ENCODE results near the gene RARA. TPM values are rescaled to one million over a fixed set of nuclear protein-coding genes. Genes with fewer than 3 reads are reported as not detected.

RARA gene
- total RNA-seq, 2 donors from 2014 or later: 22.7 to 27.6 TPM

DNA sequence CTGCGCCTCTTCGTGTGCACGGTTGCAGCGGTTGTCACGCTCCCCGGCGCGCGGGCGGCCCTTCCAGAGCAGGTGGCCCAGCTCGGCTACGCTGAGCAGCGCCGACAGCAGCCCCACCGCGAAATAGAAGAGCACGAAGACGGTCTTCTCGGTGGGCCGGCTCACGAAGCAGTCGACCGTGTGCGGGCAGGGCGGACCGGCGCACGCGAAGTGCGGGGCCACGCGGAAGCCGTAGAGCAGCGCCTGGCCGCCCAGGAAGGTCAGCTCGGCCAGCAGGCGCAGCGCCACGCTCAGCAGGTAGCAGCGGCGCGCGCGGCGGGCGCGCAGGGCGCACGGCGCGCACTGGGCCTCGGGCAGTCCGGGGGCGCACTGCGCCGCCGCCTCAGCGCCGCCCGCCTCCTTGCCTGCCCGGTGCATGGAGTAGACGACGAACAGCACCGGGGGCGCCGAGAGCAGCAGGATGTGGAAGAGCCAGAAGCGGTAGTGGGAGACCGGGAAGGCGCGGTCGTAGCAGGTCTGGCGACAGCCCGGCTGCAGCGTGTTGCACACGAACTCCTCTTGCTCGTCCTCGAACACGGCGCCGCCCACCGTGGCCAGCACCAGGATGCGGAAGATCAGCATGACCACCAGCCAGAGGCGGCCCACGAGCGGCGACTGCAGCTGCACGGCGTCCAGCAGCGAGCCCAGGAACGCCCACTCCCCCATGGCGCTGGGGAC lies 54.3 kb downstream of the RARA start:
- Histone ChIP-seq H3K9ac (ENCODE audit: extremely low read depth, low read length, poor library complexity, severe bottlenecking) (no peak overlapping the region), H3K36me3 (ENCODE audit: control insufficient read depth, insufficient read depth, low read length) (no peaks in the 10 kb centered on the region), H3K4me3 (ENCODE audit: low read length) (peak overlapping the region; percentile 68), H3K4me1 (ENCODE audit: control insufficient read depth, insufficient read depth, low read length) (no peaks in the 10 kb centered on the region), H3K27me3 (ENCODE audit: control insufficient read depth, insufficient read depth, low read length, poor library complexity, severe bottlenecking) (peaks cover 15% of the 10 kb centered on the region), H3K9me3 (ENCODE audit: control insufficient read depth, low read length) (no peaks in the 10 kb centered on the region), H3K27ac (ENCODE audit: low read depth, low read length) (no peak overlapping the region)
- Mint-ChIP-seq H3K27ac (no peak overlapping the region), H3K4me3 (peak overlapping the region; percentile 61), H3K36me3 (ENCODE audit: low read depth) (no peaks in the 10 kb centered on the region), H3K4me1 (peaks cover 8% of the 10 kb centered on the region), H3K27me3 (ENCODE audit: insufficient read depth) (peaks cover 49% of the 10 kb centered on the region), H3K9me3 (no peaks in the 10 kb centered on the region)
- peak; percentile 79 for DNase-seq
- no peak for TF ChIP-seq CTCF (conservative IDR thresholded peaks at IDR 0.05)
- 1 to 3% methylated on average over 60 to 91 of the region's 91 CpGs for WGBS, 2 experiments (ENCODE audit: insufficient coverage in 1 of 2, insufficient read length in 1 of 2)

DNA sequence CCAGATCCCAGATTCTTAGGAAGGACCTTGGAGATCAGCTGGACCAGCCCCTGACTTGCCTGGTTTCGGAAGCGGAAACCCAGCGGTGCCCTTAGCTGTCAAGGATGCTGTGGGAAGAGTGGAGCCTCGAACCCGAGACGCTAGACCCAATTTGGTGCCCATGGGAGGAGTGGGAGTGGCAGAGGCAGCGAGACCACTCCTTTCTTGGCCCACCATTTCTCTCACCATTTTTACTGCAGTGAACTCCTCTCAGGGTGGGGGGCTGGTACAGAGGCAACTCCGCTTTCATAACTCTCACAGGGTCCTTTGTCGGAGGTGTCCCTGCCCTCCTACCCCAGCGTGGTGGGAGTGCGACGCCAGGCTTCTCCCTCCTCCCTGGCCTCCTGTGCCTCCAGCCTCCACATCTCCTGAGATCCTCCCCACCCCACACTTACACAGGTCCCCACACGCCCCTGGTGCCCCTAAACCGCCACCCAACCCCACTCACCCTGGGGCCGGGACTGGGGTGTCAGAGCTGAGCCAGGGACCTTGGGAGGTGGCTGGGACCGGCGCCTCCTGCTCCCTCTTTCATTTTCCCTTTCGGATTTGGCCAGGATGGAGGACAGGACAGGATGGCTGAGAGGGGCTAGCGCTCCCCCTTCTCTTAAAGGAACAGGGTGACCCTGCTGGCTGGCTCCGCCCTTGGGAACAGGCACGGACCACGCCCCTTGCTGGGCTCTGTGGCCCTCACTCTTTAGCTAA lies 55.3 kb downstream of the RARA start, which contains the start of gene GJD3:
TSS of gene GJD3 (minus strand) at position 617 of the 741 bp plus-strand sequence. CDS start 922 bp downstream, outside the sequence.
- Mint-ChIP-seq H3K36me3 (ENCODE audit: low read depth) (no peaks in the 10 kb centered on the region), H3K4me3 (peak within 1 kb of the TSS; percentile 61), H3K9me3 (no peaks in the 10 kb centered on the region), H3K27me3 (ENCODE audit: insufficient read depth) (peaks cover 46% of the 10 kb centered on the region), H3K4me1 (peaks cover 8% of the 10 kb centered on the region), H3K27ac (no peak within 1 kb of the TSS)
- DNase-seq: peak; percentile 85
- H3K9ac ChIP-seq (ENCODE audit: extremely low read depth, low read length, poor library complexity, severe bottlenecking): no peak within 1 kb of the TSS
- peaks cover 15% of the 10 kb centered on the region for H3K27me3 ChIP-seq (ENCODE audit: control insufficient read depth, insufficient read depth, low read length, poor library complexity, severe bottlenecking)
- no peaks in the 10 kb centered on the region for H3K9me3 ChIP-seq (ENCODE audit: control insufficient read depth, low read length)
- H3K36me3 ChIP-seq (ENCODE audit: control insufficient read depth, insufficient read depth, low read length): no peaks in the 10 kb centered on the region
- no peaks in the 10 kb centered on the region for H3K4me1 ChIP-seq (ENCODE audit: control insufficient read depth, insufficient read depth, low read length)
- TF ChIP-seq CTCF (conservative IDR thresholded peaks at IDR 0.05): no peak
- 49 to 67% methylated on average over 5 to 21 of the region's 22 CpGs for WGBS, 2 experiments (ENCODE audit: insufficient coverage in 1 of 2, insufficient read length in 1 of 2)
- H3K4me3 ChIP-seq (ENCODE audit: low read length): peak within 1 kb of the TSS; percentile 68
- H3K27ac ChIP-seq (ENCODE audit: low read depth, low read length): no peak within 1 kb of the TSS

DNA sequence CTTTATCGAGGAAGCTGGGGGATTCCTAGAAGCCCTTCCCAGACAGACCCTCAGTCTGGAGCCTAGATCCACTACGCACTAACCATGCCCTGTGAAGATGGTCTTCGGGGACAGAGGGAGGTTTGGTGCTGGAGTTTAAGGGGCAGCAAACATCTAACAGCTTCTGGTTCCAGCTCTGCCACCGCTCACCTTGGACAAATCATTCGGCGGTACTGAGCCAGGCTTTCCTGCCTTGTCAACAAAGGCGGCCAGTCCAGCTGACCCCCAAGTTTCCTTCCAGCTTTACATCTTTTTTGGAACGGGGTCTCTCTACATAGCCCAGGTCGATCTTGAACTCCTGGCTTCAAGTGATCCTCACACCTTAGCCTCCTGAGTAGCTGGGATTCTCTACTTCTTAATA lies 55.9 kb downstream of the RARA start:
- Mint-ChIP-seq H3K9me3 (no peaks in the 10 kb centered on the region), H3K27ac (no peak overlapping the region), H3K27me3 (ENCODE audit: insufficient read depth) (peaks cover 41% of the 10 kb centered on the region), H3K36me3 (ENCODE audit: low read depth) (no peaks in the 10 kb centered on the region), H3K4me1 (peaks cover 8% of the 10 kb centered on the region), H3K4me3 (peak overlapping the region; percentile 61)
- Histone ChIP-seq H3K9ac (ENCODE audit: extremely low read depth, low read length, poor library complexity, severe bottlenecking) (no peak overlapping the region), H3K4me3 (ENCODE audit: low read length) (no peak overlapping the region), H3K9me3 (ENCODE audit: control insufficient read depth, low read length) (no peaks in the 10 kb centered on the region), H3K4me1 (ENCODE audit: control insufficient read depth, insufficient read depth, low read length) (no peaks in the 10 kb centered on the region), H3K36me3 (ENCODE audit: control insufficient read depth, insufficient read depth, low read length) (no peaks in the 10 kb centered on the region), H3K27ac (ENCODE audit: low read depth, low read length) (no peak overlapping the region), H3K27me3 (ENCODE audit: control insufficient read depth, insufficient read depth, low read length, poor library complexity, severe bottlenecking) (peaks cover 15% of the 10 kb centered on the region)
- TF ChIP-seq CTCF (conservative IDR thresholded peaks at IDR 0.05): no peak
- 86 to 89% methylated on average over 7 to 9 of the region's 9 CpGs for whole genome bisulfite sequencing, 2 experiments (ENCODE audit: insufficient coverage in 1 of 2, insufficient read length in 1 of 2)
- DNase-seq: no peak
